HepG2 (cell line): ENCODE results near the gene PCNT. TPM values are rescaled to one million over a fixed set of nuclear protein-coding genes. Genes with fewer than 3 reads are reported as not detected.

ENCODE experiments used
- ARHGAP35 ChIP-seq: sonication (generic); formaldehyde crosslinking; IDR thresholded peaks from 2 replicates; pipeline ENCODE4 v1.9.0; 2022; ENCODE audit warnings: mild to moderate bottlenecking, inconsistent platforms, moderate library complexity, missing genetic modification reagents, borderline replicate concordance
- DRAP1 ChIP-seq: IDR thresholded peaks from 2 replicates; pipeline ENCODE4 v1.6.1; 2016; ENCODE audit warnings: missing genetic modification reagents, missing compliant biosample characterization
- ESRRA ChIP-seq: sonication (generic); formaldehyde crosslinking; IDR thresholded peaks from 2 replicates; pipeline ENCODE4 v1.5.1; 2020; ENCODE audit warnings: mild to moderate bottlenecking, low read depth, missing genetic modification reagents
- KDM5B ChIP-seq: sonication (generic); formaldehyde crosslinking; IDR thresholded peaks from 2 replicates; pipeline ENCODE4 v1.4.0; 2020; ENCODE audit warnings: missing genetic modification reagents, mild to moderate bottlenecking, borderline replicate concordance
- MAZ ChIP-seq, 2 experiments: sonication (generic) in 1 of 2; formaldehyde crosslinking in 1 of 2; IDR thresholded peaks; 2 replicates each; pipeline versions ENCODE4 v1.5.0 to v1.6.1; 2012 to 2020; ENCODE audit warnings: low read depth in 2 of 2, mild to moderate bottlenecking in 2 of 2, borderline replicate concordance in 1 of 2, improper control_type of control experiment in 1 of 2, low read length in 1 of 2, missing genetic modification reagents in 1 of 2, moderate library complexity in 1 of 2
- RAD21 ChIP-seq: fragments of 450-650 bp; formaldehyde crosslinking; IDR thresholded peaks from 2 replicates; pipeline ENCODE4 v1.5.0; 2020; ENCODE audit warnings: mild to moderate bottlenecking
- REST ChIP-seq, 2 experiments: IDR thresholded peaks; 2 replicates each; pipeline ENCODE4 v1.6.1; 2011 to 2012; ENCODE audit warnings: low read length in 2 of 2, borderline replicate concordance in 1 of 2, low read depth in 1 of 2, mild to moderate bottlenecking in 1 of 2, moderate library complexity in 1 of 2
- SMAD1 ChIP-seq: sonication (generic); formaldehyde crosslinking; IDR thresholded peaks from 2 replicates; pipeline ENCODE4 v1.4.0; 2020; ENCODE audit warnings: missing genetic modification reagents, low read depth, mild to moderate bottlenecking, borderline replicate concordance
- SP2 ChIP-seq: sonication (generic); formaldehyde crosslinking; IDR thresholded peaks from 2 replicates; pipeline ENCODE4 v1.5.1; 2020; ENCODE audit warnings: mild to moderate bottlenecking, missing genetic modification reagents
- TP53 ChIP-seq: sonication (generic); formaldehyde crosslinking; conservative IDR thresholded peaks from 2 replicates; pipeline ENCODE4 v1.4.0; 2020; ENCODE audit warnings: missing genetic modification reagents
- YEATS2 ChIP-seq: sonication (generic); formaldehyde crosslinking; IDR thresholded peaks from 2 replicates; pipeline ENCODE4 v1.4.0; 2020; ENCODE audit warnings: missing genetic modification reagents, borderline replicate concordance
- ZBTB21 ChIP-seq: sonication (generic); formaldehyde crosslinking; IDR thresholded peaks from 2 replicates; pipeline ENCODE4 v1.4.0; 2020; ENCODE audit warnings: missing genetic modification reagents
- ZBTB38 ChIP-seq: sonication (generic); formaldehyde crosslinking; IDR thresholded peaks from 2 replicates; pipeline ENCODE4 v1.5.1; 2020; ENCODE audit warnings: mild to moderate bottlenecking, missing genetic modification reagents
- ZMYM2 ChIP-seq: sonication (generic); formaldehyde crosslinking; IDR thresholded peaks from 2 replicates; pipeline ENCODE4 v1.8.0; 2022; ENCODE audit warnings: mild to moderate bottlenecking, missing genetic modification reagents
- ZNF180 ChIP-seq: sonication (generic); formaldehyde crosslinking; IDR thresholded peaks from 2 replicates; pipeline ENCODE4 v1.4.0; 2020; ENCODE audit warnings: low read depth, missing genetic modification reagents, borderline replicate concordance
- ZNF264 ChIP-seq: sonication (generic); formaldehyde crosslinking; IDR thresholded peaks from 2 replicates; pipeline ENCODE4 v1.4.0; 2020; ENCODE audit warnings: missing genetic modification reagents
- ZNF414 ChIP-seq: sonication (generic); formaldehyde crosslinking; IDR thresholded peaks from 2 replicates; pipeline ENCODE4 v1.5.0; 2020; ENCODE audit warnings: missing genetic modification reagents
- ZNF558 ChIP-seq: sonication (generic); formaldehyde crosslinking; IDR thresholded peaks from 2 replicates; pipeline ENCODE4 v1.9.0; 2022; ENCODE audit warnings: mild to moderate bottlenecking, missing genetic modification reagents, borderline replicate concordance
- ZNF878 ChIP-seq: sonication (generic); formaldehyde crosslinking; IDR thresholded peaks from 2 replicates; pipeline ENCODE4 v1.8.1; 2023; ENCODE audit warnings: mild to moderate bottlenecking, missing genetic modification reagents, moderate library complexity
- ZSCAN22 ChIP-seq: sonication (generic); formaldehyde crosslinking; IDR thresholded peaks from 2 replicates; pipeline ENCODE4 v1.4.0; 2020; ENCODE audit warnings: mild to moderate bottlenecking, missing genetic modification reagents
- polyA plus RNA-seq, 8 experiments: library from polyadenylated mRNA; depleted of rRNA in 3 of 8; stranded (reverse) in 7 of 8; unstranded in 1 of 8; fragments of >200 nt; fragmentation: Illumina TruSeq in 4 of 8; extraction: Trizol in 4 of 8; gene quantifications; 2 replicates each; pipeline versions ENCODE4 v1.2.1 to v1.2.3, GENCODE V29; 2011 to 2016; ENCODE audit warnings: low read depth in 4 of 8, missing spikeins in 1 of 8, mixed read lengths in 1 of 8; ENCODE audit not compliant: insufficient read depth in 1 of 8
- total RNA-seq, 5 experiments: library from RNA; depleted of rRNA; stranded (reverse); fragments of >200 nt; fragmentation: Illumina TruSeq; extraction: Trizol; gene quantifications; 2 replicates each; pipeline ENCODE4 v1.2.3, GENCODE V29; 2016; ENCODE audit warnings: low read depth in 1 of 5
- TF ChIP-seq, protein P1 (sequence below): conservative IDR thresholded peaks from 2 replicates; pipeline ENCODE4 v1.6.1; 2018; ENCODE audit warnings: missing genetic modification reagents

PCNT gene
- total and polyA plus RNA-seq, 2 of the 13 experiments (the other 11 are each of a cell fraction or from before 2014, with no cell fraction given) = 5.6 to 12.4 TPM

DNA sequence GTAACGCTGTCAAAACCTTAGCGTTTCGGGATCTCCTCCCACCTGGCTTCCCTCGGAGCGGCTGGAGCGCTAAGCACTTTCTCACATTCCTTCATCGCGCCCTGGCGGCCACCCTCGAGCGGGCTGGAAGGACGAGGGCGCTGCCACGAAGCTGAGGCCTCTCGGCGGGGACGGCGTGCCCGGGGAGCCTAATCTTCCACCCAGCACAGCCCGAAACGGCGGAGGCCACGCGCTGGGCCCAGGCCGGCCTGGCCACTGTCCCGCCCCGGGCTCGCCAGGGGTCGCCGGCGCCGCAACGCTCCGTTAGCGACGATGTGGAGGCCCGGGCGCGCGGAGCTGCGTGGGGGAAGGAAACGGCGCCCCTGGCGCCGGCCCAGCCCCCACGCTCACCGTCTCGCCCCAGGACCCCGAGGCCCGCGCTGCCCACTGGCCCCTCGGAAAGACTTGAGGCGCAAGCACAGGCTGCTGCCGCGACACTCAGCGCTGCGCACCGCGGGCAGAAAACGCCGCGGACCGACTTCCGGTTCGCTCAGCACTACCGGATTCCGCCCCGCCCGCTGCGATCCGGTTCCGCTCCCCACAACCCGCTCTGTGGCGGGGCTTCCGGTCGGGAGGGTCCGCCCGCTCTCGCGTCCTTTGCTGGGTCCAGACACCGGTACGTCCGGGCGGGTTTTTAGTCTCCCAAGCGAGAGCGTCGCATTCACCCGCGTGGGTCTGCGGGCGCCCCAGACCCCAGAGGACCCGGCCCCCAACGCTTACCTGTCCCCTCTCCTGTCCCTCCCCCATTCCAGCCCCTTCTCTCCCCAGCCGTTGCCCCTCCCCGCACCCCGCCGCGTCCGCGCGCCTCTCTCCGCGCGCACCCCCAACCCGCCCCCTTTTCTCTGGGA, 38.0 kb upstream of the PCNT start, which contains the start of gene YBEY (continued):
- TF ChIP-seq ZSCAN22 (CRISPR knock-in tag) (0 out of 2 replicates have a peak, but pooled peaks have one; percentile 54), ESRRA (CRISPR knock-in tag) (peak; percentile 62; the same call in 1 of the 2 replicates), ZBTB21 (CRISPR knock-in tag) (no peak; the same call in 1 of the 2 replicates), YEATS2 (peak; percentile 96), SP2 (CRISPR knock-in tag) (peak; percentile 73), ZNF558 (peak; percentile 50; the same call in 1 of the 2 replicates), SMAD1 (CRISPR knock-in tag) (peak; percentile 85; the same call in 1 of the 2 replicates), ZMYM2 (CRISPR knock-in tag) (no peak), RAD21 (peak; percentile 52; the same call in 1 of the 2 replicates), ZNF414 (peak; percentile 38; the same call in 1 of the 2 replicates), MAZ (IDR thresholded peaks at IDR 0.05; ENCODE audit: borderline replicate concordance, low read depth, low read length) (peak; percentile 97), MAZ (CRISPR knock-in tag; IDR thresholded peaks at IDR 0.05; ENCODE audit: low read depth) (peak; percentile 99), TP53 (CRISPR knock-in tag) (peak; percentile 91; the same call in 1 of the 2 replicates), DRAP1 (CRISPR knock-in tag) (peak; percentile 61), ZNF878 (peak; percentile 54; the same call in 1 of the 2 replicates), REST (IDR thresholded peaks at IDR 0.05; ENCODE audit: borderline replicate concordance in 1 of 2, low read depth in 1 of 2, low read length in 2 of 2) (peak in 1 of 2 experiments; percentile 32; a peak in 1 of 4 replicates), ZNF180 (CRISPR knock-in tag) (no peak), KDM5B (CRISPR knock-in tag) (peak; percentile 90; the same call in 1 of the 2 replicates), ARHGAP35 (CRISPR knock-in tag) (peak; percentile 41; the same call in 1 of the 2 replicates), ZBTB38 (CRISPR knock-in tag) (peak; percentile 84; the same call in 1 of the 2 replicates), ZNF264 (CRISPR knock-in tag) (no peak)
- TF ChIP-seq, protein P1, sequence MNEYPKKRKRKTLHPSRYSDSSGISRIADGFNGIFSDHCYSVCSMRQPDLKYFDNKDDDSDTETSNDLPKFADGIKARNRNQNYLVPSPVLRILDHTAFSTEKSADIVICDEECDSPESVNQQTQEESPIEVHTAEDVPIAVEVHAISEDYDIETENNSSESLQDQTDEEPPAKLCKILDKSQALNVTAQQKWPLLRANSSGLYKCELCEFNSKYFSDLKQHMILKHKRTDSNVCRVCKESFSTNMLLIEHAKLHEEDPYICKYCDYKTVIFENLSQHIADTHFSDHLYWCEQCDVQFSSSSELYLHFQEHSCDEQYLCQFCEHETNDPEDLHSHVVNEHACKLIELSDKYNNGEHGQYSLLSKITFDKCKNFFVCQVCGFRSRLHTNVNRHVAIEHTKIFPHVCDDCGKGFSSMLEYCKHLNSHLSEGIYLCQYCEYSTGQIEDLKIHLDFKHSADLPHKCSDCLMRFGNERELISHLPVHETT (CRISPR knock-in tag) = peak; percentile 100
